Measurements from ENCODE around the gene ST6GAL1.

DNA sequence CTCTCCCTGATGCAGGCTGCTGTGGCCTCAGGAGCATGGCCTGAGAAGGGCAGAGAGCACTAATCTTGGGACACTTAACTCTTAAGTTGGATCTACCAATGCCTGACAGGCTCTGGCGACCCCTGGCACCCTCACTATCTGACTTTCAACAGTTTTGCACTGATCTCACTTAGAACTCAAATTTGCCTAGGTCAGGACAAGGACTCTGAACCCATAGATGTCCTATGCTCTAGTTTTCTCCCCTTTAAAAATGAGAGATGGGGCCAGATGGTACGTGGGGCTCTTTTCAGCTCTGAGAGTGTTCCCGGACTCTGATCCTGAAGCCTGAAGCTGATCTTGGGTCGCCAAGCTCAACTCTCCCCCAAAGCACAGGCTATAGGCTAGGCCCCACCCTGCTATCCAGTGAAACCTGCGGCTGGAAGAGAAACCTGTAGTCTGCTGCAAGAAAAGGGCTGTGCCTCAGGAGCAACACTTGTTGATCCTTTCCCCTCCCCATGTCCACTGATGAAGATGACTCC, 143.3 kb downstream of the ST6GAL1 start:
- TF ChIP-seq EZH2phosphoT487 (IDR thresholded peaks at IDR 0.05; ENCODE audit: borderline replicate concordance, low read depth) = no peak
- TF ChIP-seq REST (IDR thresholded peaks at IDR 0.05; ENCODE audit: low read depth, low read length) = no peak
- no peak for TF ChIP-seq GATA2 (CRISPR knock-in tag; IDR thresholded peaks at IDR 0.05)

All from SK-N-SH (cell line).